Parathyroid adenoma (tissue), 2 donors: ENCODE results near the gene ARHGDIB.

Experiments used
- H2AFZ ChIP-seq: fragments of 300-600 bp; sonication (generic); one replicate; pipeline ENCODE4 v1.7.0; 2017; ENCODE audit warnings: antibody characterized with exemption, mild to moderate bottlenecking
- H3K27ac ChIP-seq: fragments of 300-600 bp; sonication (generic); one replicate; pipeline ENCODE4 v1.7.0; 2017
- H3K27me3 ChIP-seq: fragments of 300-600 bp; sonication (generic); one replicate; pipeline ENCODE4 v1.7.0; 2017; ENCODE audit warnings: low read length; ENCODE audit not compliant: control insufficient read depth, insufficient read depth
- H3K36me3 ChIP-seq: fragments of 300-600 bp; sonication (generic); one replicate; pipeline ENCODE4 v1.7.0; 2017; ENCODE audit warnings: low read length; ENCODE audit not compliant: control insufficient read depth, insufficient read depth
- H3K4me1 ChIP-seq: fragments of 300-600 bp; sonication (generic); one replicate; pipeline ENCODE4 v1.7.0; 2017; ENCODE audit warnings: control low read depth
- H3K4me2 ChIP-seq: fragments of 300-600 bp; sonication (generic); one replicate; pipeline ENCODE4 v1.7.0; 2017; ENCODE audit warnings: low read length
- H3K4me3 ChIP-seq: fragments of 300-600 bp; sonication (generic); one replicate; pipeline ENCODE4 v1.7.0; 2017; ENCODE audit warnings: low read depth, low read length
- H3K79me2 ChIP-seq: fragments of 300-600 bp; sonication (generic); one replicate; pipeline ENCODE4 v1.7.0; 2017; ENCODE audit warnings: control low read depth
- H3K9ac ChIP-seq: fragments of 300-600 bp; sonication (generic); one replicate; pipeline ENCODE4 v1.7.0; 2017; ENCODE audit warnings: mild to moderate bottlenecking
- H3K9me3 ChIP-seq: fragments of 300-600 bp; sonication (generic); one replicate; pipeline ENCODE4 v1.7.0; 2017; ENCODE audit warnings: low read length; ENCODE audit not compliant: control insufficient read depth
- TF ChIP-seq, protein P1 (sequence below): fragments of 300-600 bp; sonication (generic); IDR thresholded peaks from one replicate; pipeline ENCODE4 v1.7.0; 2017; ENCODE audit warnings: antibody characterized with exemption, mild to moderate bottlenecking
- donor health status: primary hyperparathyroidism.

ARHGDIB gene

DNA sequence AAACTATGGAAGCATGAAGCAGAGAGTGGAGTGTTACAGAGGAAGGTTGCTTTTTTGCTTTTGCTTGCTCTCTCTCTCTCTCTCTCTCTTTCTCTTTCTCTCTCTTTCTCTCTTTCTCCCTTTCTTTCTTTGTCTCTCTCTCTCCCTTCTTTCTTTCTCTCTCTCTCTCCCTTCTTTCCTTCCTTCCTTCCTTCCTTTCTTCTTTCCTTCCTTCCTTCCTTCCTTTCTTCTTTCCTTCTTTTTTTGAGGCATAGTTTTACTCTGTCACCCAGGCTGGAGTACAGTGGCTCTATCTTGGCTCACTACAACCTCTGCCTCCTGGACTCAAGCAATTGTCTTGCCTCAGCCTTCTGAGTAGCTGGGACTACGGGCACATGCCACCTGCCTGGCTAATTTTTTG is 7.6 kb downstream of the ARHGDIB start:
- Histone ChIP-seq H3K27me3 (no peaks in the 10 kb centered on the region), H3K9ac (no peak overlapping the region), H2AFZ (no peak overlapping the region), H3K4me2 (no peak overlapping the region), H3K4me3 (no peak overlapping the region), H3K4me1 (peaks cover 4% of the 10 kb centered on the region), H3K79me2 (no peaks in the 10 kb centered on the region), H3K9me3 (no peaks in the 10 kb centered on the region), H3K36me3 (no peaks in the 10 kb centered on the region), H3K27ac (peak overlapping the region; percentile 0)
- TF ChIP-seq, protein P1, sequence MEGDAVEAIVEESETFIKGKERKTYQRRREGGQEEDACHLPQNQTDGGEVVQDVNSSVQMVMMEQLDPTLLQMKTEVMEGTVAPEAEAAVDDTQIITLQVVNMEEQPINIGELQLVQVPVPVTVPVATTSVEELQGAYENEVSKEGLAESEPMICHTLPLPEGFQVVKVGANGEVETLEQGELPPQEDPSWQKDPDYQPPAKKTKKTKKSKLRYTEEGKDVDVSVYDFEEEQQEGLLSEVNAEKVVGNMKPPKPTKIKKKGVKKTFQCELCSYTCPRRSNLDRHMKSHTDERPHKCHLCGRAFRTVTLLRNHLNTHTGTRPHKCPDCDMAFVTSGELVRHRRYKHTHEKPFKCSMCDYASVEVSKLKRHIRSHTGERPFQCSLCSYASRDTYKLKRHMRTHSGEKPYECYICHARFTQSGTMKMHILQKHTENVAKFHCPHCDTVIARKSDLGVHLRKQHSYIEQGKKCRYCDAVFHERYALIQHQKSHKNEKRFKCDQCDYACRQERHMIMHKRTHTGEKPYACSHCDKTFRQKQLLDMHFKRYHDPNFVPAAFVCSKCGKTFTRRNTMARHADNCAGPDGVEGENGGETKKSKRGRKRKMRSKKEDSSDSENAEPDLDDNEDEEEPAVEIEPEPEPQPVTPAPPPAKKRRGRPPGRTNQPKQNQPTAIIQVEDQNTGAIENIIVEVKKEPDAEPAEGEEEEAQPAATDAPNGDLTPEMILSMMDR = no peak

DNA sequence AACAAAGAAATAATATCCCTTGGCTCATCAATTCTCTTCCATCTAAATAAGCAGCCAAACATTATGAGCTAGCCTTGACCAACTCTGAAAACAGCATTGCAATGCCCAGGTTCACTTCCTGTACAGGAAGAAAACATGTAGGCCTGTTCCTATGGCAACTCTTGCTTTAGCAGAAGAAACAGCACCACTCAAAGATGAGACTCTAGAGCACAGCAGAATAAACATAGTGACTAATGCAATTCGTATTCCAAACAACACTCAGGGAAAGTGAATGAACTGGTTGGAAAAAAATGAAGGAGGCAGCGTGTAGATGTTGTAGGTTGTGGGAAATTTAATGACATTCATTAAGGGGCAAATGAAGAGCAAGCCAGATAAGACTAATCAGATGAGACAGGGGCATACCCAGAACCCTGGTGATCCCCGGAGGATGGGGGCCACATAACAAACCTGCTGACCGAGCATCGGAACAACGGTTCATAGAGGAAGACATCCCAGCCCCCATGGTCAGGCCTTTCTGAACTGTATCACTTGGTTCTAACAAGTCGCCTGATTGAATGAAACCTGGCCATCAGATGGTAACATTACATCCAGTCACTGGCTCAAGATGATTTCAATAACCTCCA is 9.0 kb downstream of the ARHGDIB start:
- no peak overlapping the region for H3K9ac ChIP-seq
- peak overlapping the region; percentile 60 for H3K27ac ChIP-seq
- no peaks in the 10 kb centered on the region for H3K36me3 ChIP-seq

DNA sequence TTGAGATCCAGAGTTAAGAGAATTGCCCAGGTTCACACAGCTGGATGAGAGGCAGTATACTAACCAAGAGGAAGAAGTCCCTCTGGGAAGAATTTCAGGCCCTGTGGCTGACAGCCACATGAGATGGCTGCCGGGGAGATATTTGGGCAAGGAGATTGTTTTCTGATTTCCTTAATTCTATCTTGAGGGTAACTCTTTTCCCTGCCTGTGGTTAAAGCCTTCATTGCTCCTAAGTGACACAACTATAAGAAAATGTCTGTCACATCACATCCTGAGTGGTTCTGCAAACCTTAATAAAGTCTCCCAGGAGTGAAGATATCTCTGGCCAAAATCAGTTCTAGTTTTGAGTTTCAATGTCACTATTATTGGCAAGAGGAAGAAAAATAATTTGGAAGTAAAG is 9.6 kb downstream of the ARHGDIB start:
- no peaks in the 10 kb centered on the region for H3K36me3 ChIP-seq
- TF ChIP-seq, protein P1 = no peak
- H3K4me3 ChIP-seq = no peak overlapping the region
- peak overlapping the region; percentile 41 for H3K27ac ChIP-seq
- H3K4me2 ChIP-seq = no peak overlapping the region
- H3K9ac ChIP-seq = no peak overlapping the region
- H3K27me3 ChIP-seq = no peaks in the 10 kb centered on the region
- H3K9me3 ChIP-seq = no peaks in the 10 kb centered on the region
- no peak overlapping the region for H2AFZ ChIP-seq
- no peaks in the 10 kb centered on the region for H3K79me2 ChIP-seq
- peaks cover 4% of the 10 kb centered on the region for H3K4me1 ChIP-seq

More for the DNA sequence above, 9.0 kb downstream of the ARHGDIB start:
- TF ChIP-seq, protein P1 = no peak
- H3K4me2 ChIP-seq = no peak overlapping the region
- H3K9me3 ChIP-seq = no peaks in the 10 kb centered on the region
- H3K79me2 ChIP-seq = no peaks in the 10 kb centered on the region
- H2AFZ ChIP-seq = no peak overlapping the region
- H3K4me3 ChIP-seq = no peak overlapping the region
- no peaks in the 10 kb centered on the region for H3K27me3 ChIP-seq
- peaks cover 4% of the 10 kb centered on the region for H3K4me1 ChIP-seq

DNA sequence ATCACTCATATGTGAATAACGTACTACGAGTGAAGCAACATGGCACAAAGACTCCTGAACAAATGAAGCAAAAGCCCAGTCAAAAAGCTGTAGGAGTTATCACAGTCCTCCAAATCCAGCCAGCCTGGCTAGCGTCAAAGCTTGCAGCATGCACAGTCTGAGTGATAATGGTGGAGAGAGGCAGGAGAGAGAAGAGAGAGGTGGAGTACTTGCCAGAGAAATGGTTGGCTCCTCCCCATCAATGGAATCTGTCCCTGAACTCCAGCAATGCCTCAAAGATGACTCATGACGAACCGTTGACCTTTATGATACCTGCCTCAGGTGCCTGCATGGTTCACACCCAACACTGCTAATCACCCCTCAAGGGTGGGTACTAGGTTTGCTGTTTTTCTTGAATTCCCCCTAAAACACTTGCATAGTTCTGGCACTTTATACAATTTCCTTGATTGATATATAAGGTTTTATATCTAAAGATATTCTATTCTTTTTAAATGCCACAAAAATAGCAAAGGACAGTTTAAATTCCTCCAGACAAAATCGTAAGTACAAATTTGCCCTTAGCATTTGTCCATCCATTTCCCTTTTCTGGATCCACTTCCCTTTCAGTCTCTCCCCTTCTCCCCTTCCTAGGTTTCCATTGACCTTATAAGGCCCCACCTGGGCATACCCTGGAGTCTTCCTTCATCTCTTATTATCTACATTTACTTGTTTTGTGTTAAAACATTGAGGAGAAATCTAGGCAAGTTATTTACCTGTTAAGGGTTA is 10.2 kb downstream of the ARHGDIB start:
- no peak overlapping the region for H3K9ac ChIP-seq
- H3K36me3 ChIP-seq = no peaks in the 10 kb centered on the region
- no peaks in the 10 kb centered on the region for H3K27me3 ChIP-seq
- H3K4me2 ChIP-seq = no peak overlapping the region
- H2AFZ ChIP-seq = no peak overlapping the region
- H3K79me2 ChIP-seq = no peaks in the 10 kb centered on the region
- H3K4me1 ChIP-seq = peaks cover 4% of the 10 kb centered on the region
- H3K9me3 ChIP-seq = no peaks in the 10 kb centered on the region
- no peak overlapping the region for H3K4me3 ChIP-seq
- peak overlapping the region; percentile 41 for H3K27ac ChIP-seq
- TF ChIP-seq, protein P1 = no peak
